SK-N-SH treated with all-trans-retinoic acid at 6 μM for 48 hours (cell line): ENCODE data around the gene CCND2.

Experiments
- ATAC-seq: fragments of 200-7000 bp; cut with Tn5 transposase; 3 replicates; pipeline ENCODE4 v1.9.1; 2020; ENCODE audit warnings: mild to moderate bottlenecking, moderate library complexity
- ARNTL ChIP-seq: fragments of 450-650 bp; formaldehyde crosslinking; IDR thresholded peaks from 2 replicates; pipeline ENCODE4 v1.5.0; 2020; ENCODE audit warnings: low read depth, mild to moderate bottlenecking, moderate library complexity, borderline replicate concordance
- BACH2 ChIP-seq: fragments of 250-450 bp; sonication (Bioruptor Pico); IDR thresholded peaks from 2 replicates; pipeline ENCODE4 v1.9.0; 2021; ENCODE audit warnings: mild to moderate bottlenecking, borderline replicate concordance
- CSDC2 ChIP-seq: fragments of 250-450 bp; sonication (Bioruptor Pico); IDR thresholded peaks from 2 replicates; pipeline ENCODE4 v1.5.0; 2020; ENCODE audit warnings: mild to moderate bottlenecking, moderate library complexity
- CSRNP3 ChIP-seq: fragments of 250-450 bp; sonication (Bioruptor Pico); IDR thresholded peaks from 2 replicates; pipeline ENCODE4 v1.5.1; 2021; ENCODE audit warnings: mild to moderate bottlenecking, moderate library complexity
- ESRRG ChIP-seq: fragments of 250-450 bp; sonication (Bioruptor Pico); IDR thresholded peaks from 2 replicates; pipeline ENCODE4 v1.6.1; 2021; ENCODE audit warnings: mild to moderate bottlenecking
- GLIS3 ChIP-seq: fragments of 250-450 bp; sonication (Bioruptor Pico); IDR thresholded peaks from 2 replicates; pipeline ENCODE4 v1.5.0; 2020; ENCODE audit warnings: mild to moderate bottlenecking, moderate library complexity
- ISL1 ChIP-seq: fragments of 250-450 bp; sonication (Bioruptor Pico); IDR thresholded peaks from 2 replicates; pipeline ENCODE4 v2.1.2; 2022; ENCODE audit warnings: mild to moderate bottlenecking, moderate library complexity
- OSR1 ChIP-seq: fragments of 250-450 bp; sonication (Bioruptor Pico); IDR thresholded peaks from 2 replicates; pipeline ENCODE4 v1.8.0; 2022; ENCODE audit warnings: moderate library complexity, mild to moderate bottlenecking, inconsistent platforms
- PPARA ChIP-seq: fragments of 250-450 bp; sonication (Bioruptor Pico); IDR thresholded peaks from 2 replicates; pipeline ENCODE4 v1.5.0; 2020; ENCODE audit warnings: mild to moderate bottlenecking, borderline replicate concordance
- RARB ChIP-seq: fragments of 250-450 bp; sonication (Bioruptor Pico); IDR thresholded peaks from 2 replicates; pipeline ENCODE4 v1.8.0; 2021; ENCODE audit warnings: mild to moderate bottlenecking, moderate library complexity
- SNAI2 ChIP-seq: fragments of 250-450 bp; sonication (Bioruptor Pico); IDR thresholded peaks from 2 replicates; pipeline ENCODE4 v1.5.0; 2020; ENCODE audit warnings: mild to moderate bottlenecking, moderate library complexity
- TCF4 ChIP-seq: fragments of 250-450 bp; sonication (Bioruptor Pico); IDR thresholded peaks from 2 replicates; pipeline ENCODE4 v1.8.0; 2021; ENCODE audit warnings: mild to moderate bottlenecking, moderate library complexity, borderline replicate concordance
- TOX ChIP-seq: fragments of 250-450 bp; sonication (Bioruptor Pico); IDR thresholded peaks from 2 replicates; pipeline ENCODE4 v1.8.0; 2021; ENCODE audit warnings: mild to moderate bottlenecking, moderate library complexity, borderline replicate concordance
- ZC3H10 ChIP-seq: fragments of 250-450 bp; sonication (Bioruptor Pico); IDR thresholded peaks from 2 replicates; pipeline ENCODE4 v1.5.1; 2021; ENCODE audit warnings: mild to moderate bottlenecking, moderate library complexity
- ZFP3 ChIP-seq: fragments of 250-450 bp; sonication (Bioruptor Pico); IDR thresholded peaks from 2 replicates; pipeline ENCODE4 v1.5.0; 2020; ENCODE audit warnings: mild to moderate bottlenecking, moderate library complexity
- ZFP30 ChIP-seq: fragments of 450-650 bp; formaldehyde crosslinking; IDR thresholded peaks from 2 replicates; pipeline ENCODE4 v1.5.0; 2022; ENCODE audit warnings: mild to moderate bottlenecking, moderate library complexity
- ZNF565 ChIP-seq: fragments of 450-650 bp; formaldehyde crosslinking; conservative IDR thresholded peaks from 2 replicates; pipeline ENCODE4 v1.5.0; 2020; ENCODE audit warnings: low read depth, mild to moderate bottlenecking, moderate library complexity
- ZNF8 ChIP-seq: fragments of 450-650 bp; formaldehyde crosslinking; IDR thresholded peaks from 2 replicates; pipeline ENCODE4 v1.5.0; 2020; ENCODE audit warnings: mild to moderate bottlenecking, moderate library complexity
- TF ChIP-seq, protein P1 (sequence below): fragments of 250-450 bp; sonication (Bioruptor Pico); IDR thresholded peaks from 2 replicates; pipeline ENCODE4 v1.5.1; 2020; ENCODE audit warnings: low read depth, mild to moderate bottlenecking, moderate library complexity
- TF ChIP-seq, protein P2 (sequence below): fragments of 250-450 bp; sonication (Bioruptor Pico); IDR thresholded peaks from 2 replicates; pipeline ENCODE4 v1.5.0; 2020; ENCODE audit warnings: mild to moderate bottlenecking, moderate library complexity

The CCND2 gene

GRCh38 chr12:4273652-4274395, at the start of gene CCND2:
Gene CCND2 (plus strand): TSS chr12:4273762. CDS start chr12:4274041, 279 bp downstream.
- no peak for ATAC-seq
- TF ChIP-seq ZNF8 (CRISPR knock-in tag) (no peak), ZNF565 (CRISPR knock-in tag) (no peak), ISL1 (CRISPR knock-in tag) (no peak), ESRRG (CRISPR knock-in tag) (no peak), PPARA (no peak), ZFP30 (no peak), ARNTL (CRISPR knock-in tag) (no peak), SNAI2 (CRISPR knock-in tag) (no peak)
- TF ChIP-seq, protein P1, sequence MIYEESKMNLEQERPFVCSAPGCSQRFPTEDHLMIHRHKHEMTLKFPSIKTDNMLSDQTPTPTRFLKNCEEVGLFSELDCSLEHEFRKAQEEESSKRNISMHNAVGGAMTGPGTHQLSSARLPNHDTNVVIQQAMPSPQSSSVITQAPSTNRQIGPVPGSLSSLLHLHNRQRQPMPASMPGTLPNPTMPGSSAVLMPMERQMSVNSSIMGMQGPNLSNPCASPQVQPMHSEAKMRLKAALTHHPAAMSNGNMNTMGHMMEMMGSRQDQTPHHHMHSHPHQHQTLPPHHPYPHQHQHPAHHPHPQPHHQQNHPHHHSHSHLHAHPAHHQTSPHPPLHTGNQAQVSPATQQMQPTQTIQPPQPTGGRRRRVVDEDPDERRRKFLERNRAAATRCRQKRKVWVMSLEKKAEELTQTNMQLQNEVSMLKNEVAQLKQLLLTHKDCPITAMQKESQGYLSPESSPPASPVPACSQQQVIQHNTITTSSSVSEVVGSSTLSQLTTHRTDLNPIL (CRISPR knock-in tag), result no peak
- TF ChIP-seq, all 23 proteins: peak for 0

GRCh38 chr12:4224206-4224889, 49.2 kb upstream of the CCND2 start:
- no peak for ATAC-seq

DNA sequence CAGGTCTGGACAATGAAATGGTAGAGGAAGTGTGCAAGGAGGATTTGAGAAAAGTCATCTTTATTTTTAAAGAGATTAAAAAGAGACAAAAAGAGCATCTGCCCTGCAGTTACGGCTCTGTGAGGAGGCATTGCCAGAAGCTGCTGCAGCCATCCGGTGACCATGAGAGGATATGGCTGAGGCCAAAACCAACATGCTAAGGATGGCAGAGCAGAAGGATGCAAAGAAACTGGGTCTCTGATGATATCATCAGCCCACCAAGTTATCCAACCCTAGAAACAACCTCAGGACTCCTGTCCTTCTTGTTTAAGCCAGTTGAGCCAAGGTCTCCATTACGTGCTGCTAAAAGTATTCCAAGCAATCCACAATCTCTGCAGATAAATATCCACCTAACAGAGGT, 48.0 kb upstream of the CCND2 start:
- ATAC-seq, result no peak
- TF ChIP-seq OSR1 (CRISPR knock-in tag), result no peak
- TF ChIP-seq ZNF565 (CRISPR knock-in tag), result no peak
- no peak for TF ChIP-seq ARNTL (CRISPR knock-in tag)
- TF ChIP-seq, protein P2, sequence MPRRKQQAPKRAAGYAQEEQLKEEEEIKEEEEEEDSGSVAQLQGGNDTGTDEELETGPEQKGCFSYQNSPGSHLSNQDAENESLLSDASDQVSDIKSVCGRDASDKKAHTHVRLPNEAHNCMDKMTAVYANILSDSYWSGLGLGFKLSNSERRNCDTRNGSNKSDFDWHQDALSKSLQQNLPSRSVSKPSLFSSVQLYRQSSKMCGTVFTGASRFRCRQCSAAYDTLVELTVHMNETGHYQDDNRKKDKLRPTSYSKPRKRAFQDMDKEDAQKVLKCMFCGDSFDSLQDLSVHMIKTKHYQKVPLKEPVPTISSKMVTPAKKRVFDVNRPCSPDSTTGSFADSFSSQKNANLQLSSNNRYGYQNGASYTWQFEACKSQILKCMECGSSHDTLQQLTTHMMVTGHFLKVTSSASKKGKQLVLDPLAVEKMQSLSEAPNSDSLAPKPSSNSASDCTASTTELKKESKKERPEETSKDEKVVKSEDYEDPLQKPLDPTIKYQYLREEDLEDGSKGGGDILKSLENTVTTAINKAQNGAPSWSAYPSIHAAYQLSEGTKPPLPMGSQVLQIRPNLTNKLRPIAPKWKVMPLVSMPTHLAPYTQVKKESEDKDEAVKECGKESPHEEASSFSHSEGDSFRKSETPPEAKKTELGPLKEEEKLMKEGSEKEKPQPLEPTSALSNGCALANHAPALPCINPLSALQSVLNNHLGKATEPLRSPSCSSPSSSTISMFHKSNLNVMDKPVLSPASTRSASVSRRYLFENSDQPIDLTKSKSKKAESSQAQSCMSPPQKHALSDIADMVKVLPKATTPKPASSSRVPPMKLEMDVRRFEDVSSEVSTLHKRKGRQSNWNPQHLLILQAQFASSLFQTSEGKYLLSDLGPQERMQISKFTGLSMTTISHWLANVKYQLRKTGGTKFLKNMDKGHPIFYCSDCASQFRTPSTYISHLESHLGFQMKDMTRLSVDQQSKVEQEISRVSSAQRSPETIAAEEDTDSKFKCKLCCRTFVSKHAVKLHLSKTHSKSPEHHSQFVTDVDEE (CRISPR knock-in tag), result no peak
- TF ChIP-seq TOX (CRISPR knock-in tag), result no peak
- no peak for TF ChIP-seq CSDC2 (CRISPR knock-in tag)
- TF ChIP-seq CSRNP3, result no peak
- TF ChIP-seq ISL1 (CRISPR knock-in tag), result no peak
- no peak for TF ChIP-seq BACH2
- TF ChIP-seq ZFP3 (CRISPR knock-in tag), result no peak
- TF ChIP-seq, protein P1 (CRISPR knock-in tag), result no peak
- TF ChIP-seq SNAI2 (CRISPR knock-in tag), result no peak
- TF ChIP-seq GLIS3, result no peak
- TF ChIP-seq ZFP30, result no peak
- TF ChIP-seq ZC3H10 (CRISPR knock-in tag), result no peak
- no peak for TF ChIP-seq ESRRG (CRISPR knock-in tag)
- no peak for TF ChIP-seq ZNF8 (CRISPR knock-in tag)

More at GRCh38 chr12:4224206-4224889, 49.2 kb upstream of the CCND2 start:
- TF ChIP-seq, protein P2 (CRISPR knock-in tag), result no peak
- TF ChIP-seq PPARA (no peak), ESRRG (CRISPR knock-in tag) (no peak), RARB (no peak), ARNTL (CRISPR knock-in tag) (no peak), ISL1 (CRISPR knock-in tag) (no peak), ZFP30 (no peak), TCF4 (CRISPR knock-in tag) (no peak), OSR1 (CRISPR knock-in tag) (no peak)
- TF ChIP-seq, protein P1 (CRISPR knock-in tag), result no peak
